K562 (cell line): ENCODE measurements around the gene TASP1.

Experiments used
- AFF4 ChIP-seq: sonication (generic); formaldehyde crosslinking; IDR thresholded peaks from 2 replicates; pipeline ENCODE4 v1.8.0; 2023; ENCODE audit warnings: mild to moderate bottlenecking, missing genetic modification reagents
- CTCF ChIP-seq, 3 experiments: IDR thresholded peaks in 2 of 3; conservative IDR thresholded peaks in 1 of 3; 2 replicates each; pipeline ENCODE4 v1.5.1; 2011 to 2012; ENCODE audit warnings: low read length in 3 of 3, mild to moderate bottlenecking in 3 of 3, control low read depth in 2 of 3, improper control_type of control experiment in 1 of 3, inconsistent platforms in 1 of 3, low read depth in 1 of 3, mixed read lengths in 1 of 3, moderate library complexity in 1 of 3; ENCODE audit not compliant: insufficient read depth in 2 of 3
- EP300 ChIP-seq: IDR thresholded peaks from 2 replicates; pipeline ENCODE4 v1.6.1; 2012; ENCODE audit warnings: low read length, improper control_type of control experiment
- FOXK1 ChIP-seq: sonication (generic); formaldehyde crosslinking; IDR thresholded peaks from 2 replicates; pipeline ENCODE4 v1.8.0; 2022; ENCODE audit warnings: missing genetic modification reagents, mild to moderate bottlenecking, borderline replicate concordance
- MAX ChIP-seq: sonication (generic); formaldehyde crosslinking; IDR thresholded peaks from 2 replicates; pipeline ENCODE4 v1.9.0; 2022; ENCODE audit warnings: mild to moderate bottlenecking, missing genetic modification reagents
- MBD2 ChIP-seq: sonication (generic); IDR thresholded peaks from 2 replicates; pipeline ENCODE4 v1.6.1; 2016; ENCODE audit warnings: low read depth, borderline replicate concordance
- RBBP5 ChIP-seq: fragments of 200-600 bp; sonication (generic); IDR thresholded peaks from 2 replicates; pipeline ENCODE4 v1.6.1; 2012; ENCODE audit warnings: borderline replicate concordance, mild to moderate bottlenecking, low read length, control low read depth, inconsistent platforms; ENCODE audit not compliant: insufficient read depth, poor library complexity, severe bottlenecking
- ZNF239 ChIP-seq: fragments of 250-450 bp; sonication (Bioruptor Pico); IDR thresholded peaks from 2 replicates; pipeline ENCODE4 v1.4.0; 2020; ENCODE audit warnings: mild to moderate bottlenecking
- TF ChIP-seq, protein P1 (sequence below): sonication (generic); formaldehyde crosslinking; IDR thresholded peaks from 2 replicates; pipeline ENCODE4 v1.5.0; 2020; ENCODE audit warnings: missing genetic modification reagents
- TF ChIP-seq, protein P2 (sequence below): fragments of 450-650 bp; IDR thresholded peaks from 2 replicates; pipeline ENCODE4 v1.6.1; 2018; ENCODE audit not compliant: partially characterized antibody

DNA sequence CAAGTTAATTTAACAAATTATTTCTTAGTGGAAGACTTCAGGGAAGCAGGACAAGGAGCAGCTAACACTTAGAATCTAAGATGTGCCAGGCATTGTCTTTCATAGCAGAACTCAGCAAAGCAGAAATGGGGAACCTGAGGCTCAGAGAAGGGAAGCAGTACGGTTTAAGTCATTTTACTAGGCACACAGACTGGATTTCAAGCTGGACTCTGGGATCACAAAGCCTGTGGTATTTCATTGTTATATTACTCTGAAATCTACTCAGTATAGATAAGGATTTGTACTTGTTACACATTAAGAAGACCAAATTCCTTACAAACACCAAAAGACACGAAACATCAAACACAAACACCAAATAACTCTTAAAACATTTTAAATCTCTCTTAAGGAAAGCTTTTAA lies 218.1 kb downstream of the TASP1 start:
- TF ChIP-seq FOXK1 (CRISPR knock-in tag), result no peak
- no peak for TF ChIP-seq RBBP5
- no peak for TF ChIP-seq MAX (CRISPR knock-in tag)
- no peak for TF ChIP-seq AFF4 (CRISPR knock-in tag)
- no peak for TF ChIP-seq EP300
- no peak for TF ChIP-seq CTCF (IDR thresholded peaks at IDR 0.05 in 2 of 3, conservative IDR thresholded peaks at IDR 0.05 in 1 of 3; ENCODE audit: insufficient read depth in 2 of 3, low read depth in 1 of 3, low read length in 3 of 3)
- TF ChIP-seq, protein P1, sequence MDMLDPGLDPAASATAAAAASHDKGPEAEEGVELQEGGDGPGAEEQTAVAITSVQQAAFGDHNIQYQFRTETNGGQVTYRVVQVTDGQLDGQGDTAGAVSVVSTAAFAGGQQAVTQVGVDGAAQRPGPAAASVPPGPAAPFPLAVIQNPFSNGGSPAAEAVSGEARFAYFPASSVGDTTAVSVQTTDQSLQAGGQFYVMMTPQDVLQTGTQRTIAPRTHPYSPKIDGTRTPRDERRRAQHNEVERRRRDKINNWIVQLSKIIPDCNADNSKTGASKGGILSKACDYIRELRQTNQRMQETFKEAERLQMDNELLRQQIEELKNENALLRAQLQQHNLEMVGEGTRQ (CRISPR knock-in tag), result no peak
- no peak for TF ChIP-seq ZNF239 (CRISPR knock-in tag)
- no peak for TF ChIP-seq MBD2
- TF ChIP-seq, protein P2, sequence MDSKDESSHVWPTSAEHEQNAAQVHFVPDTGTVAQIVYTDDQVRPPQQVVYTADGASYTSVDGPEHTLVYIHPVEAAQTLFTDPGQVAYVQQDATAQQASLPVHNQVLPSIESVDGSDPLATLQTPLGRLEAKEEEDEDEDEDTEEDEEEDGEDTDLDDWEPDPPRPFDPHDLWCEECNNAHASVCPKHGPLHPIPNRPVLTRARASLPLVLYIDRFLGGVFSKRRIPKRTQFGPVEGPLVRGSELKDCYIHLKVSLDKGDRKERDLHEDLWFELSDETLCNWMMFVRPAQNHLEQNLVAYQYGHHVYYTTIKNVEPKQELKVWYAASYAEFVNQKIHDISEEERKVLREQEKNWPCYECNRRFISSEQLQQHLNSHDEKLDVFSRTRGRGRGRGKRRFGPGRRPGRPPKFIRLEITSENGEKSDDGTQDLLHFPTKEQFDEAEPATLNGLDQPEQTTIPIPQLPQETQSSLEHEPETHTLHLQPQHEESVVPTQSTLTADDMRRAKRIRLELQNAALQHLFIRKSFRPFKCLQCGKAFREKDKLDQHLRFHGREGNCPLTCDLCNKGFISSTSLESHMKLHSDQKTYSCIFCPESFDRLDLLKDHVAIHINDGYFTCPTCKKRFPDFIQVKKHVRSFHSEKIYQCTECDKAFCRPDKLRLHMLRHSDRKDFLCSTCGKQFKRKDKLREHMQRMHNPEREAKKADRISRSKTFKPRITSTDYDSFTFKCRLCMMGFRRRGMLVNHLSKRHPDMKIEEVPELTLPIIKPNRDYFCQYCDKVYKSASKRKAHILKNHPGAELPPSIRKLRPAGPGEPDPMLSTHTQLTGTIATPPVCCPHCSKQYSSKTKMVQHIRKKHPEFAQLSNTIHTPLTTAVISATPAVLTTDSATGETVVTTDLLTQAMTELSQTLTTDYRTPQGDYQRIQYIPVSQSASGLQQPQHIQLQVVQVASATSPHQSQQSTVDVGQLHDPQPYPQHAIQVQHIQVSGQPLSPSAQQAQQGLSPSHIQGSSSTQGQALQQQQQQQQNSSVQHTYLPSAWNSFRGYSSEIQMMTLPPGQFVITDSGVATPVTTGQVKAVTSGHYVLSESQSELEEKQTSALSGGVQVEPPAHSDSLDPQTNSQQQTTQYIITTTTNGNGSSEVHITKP, result no peak
